Neural progenitor cell (in vitro differentiated cells): Measurements from ENCODE around the gene HCRTR1. TPM values are rescaled to one million over a fixed set of nuclear protein-coding genes. Genes with fewer than 3 reads are reported as not detected.

Source experiments
- DNase-seq: peaks from one replicate; pipeline ENCODE4 v3.0.0-alpha.2; 2016; ENCODE audit warnings: low spot score
- H2AFZ ChIP-seq: fragments of 200-600 bp; sonication (generic); replicated peaks from 2 replicates; pipeline ENCODE4 v1.6.1; 2016; ENCODE audit warnings: antibody characterized with exemption
- H3F3A ChIP-seq: fragments of 200-600 bp; sonication (generic); 2 replicates; pipeline ENCODE4 v1.6.1; 2016; ENCODE audit warnings: antibody characterized with exemption, low read depth
- H3K27ac ChIP-seq: fragments of 200-600 bp; sonication (generic); 2 replicates; pipeline ENCODE4 v1.5.1; 2016; ENCODE audit warnings: mild to moderate bottlenecking
- H3K27me3 ChIP-seq: fragments of 200-600 bp; sonication (generic); 2 replicates; pipeline ENCODE4 v1.6.1; 2016; ENCODE audit warnings: mild to moderate bottlenecking, moderate library complexity
- H3K36me3 ChIP-seq: fragments of 200-600 bp; sonication (generic); 2 replicates; pipeline ENCODE4 v1.5.1; 2016
- H3K4me1 ChIP-seq: fragments of 200-600 bp; sonication (generic); 2 replicates; pipeline ENCODE4 v1.6.1; 2016; ENCODE audit warnings: mixed run types
- H3K4me2 ChIP-seq: fragments of 200-600 bp; sonication (generic); 2 replicates; pipeline ENCODE4 v1.6.1; 2016
- H3K4me3 ChIP-seq: fragments of 200-600 bp; sonication (generic); 2 replicates; pipeline ENCODE4 v1.5.1; 2016
- H3K79me2 ChIP-seq: fragments of 200-600 bp; sonication (generic); 2 replicates; pipeline ENCODE4 v1.6.1; 2016; ENCODE audit warnings: low read depth
- H3K9ac ChIP-seq: fragments of 200-600 bp; sonication (generic); 2 replicates; pipeline ENCODE4 v1.6.1; 2016
- H3K9me3 ChIP-seq: fragments of 200-600 bp; sonication (generic); 2 replicates; pipeline ENCODE4 v1.5.1; 2016; ENCODE audit warnings: low read depth
- H4K20me1 ChIP-seq: fragments of 200-600 bp; sonication (generic); 2 replicates; pipeline ENCODE4 v1.6.1; 2016; ENCODE audit warnings: low read depth
- H3K27ac Mint-ChIP-seq: 3 replicates; pipeline ENCODE4 v1.8.0; 2021; ENCODE audit warnings: mixed read lengths
- H3K27me3 Mint-ChIP-seq: 2 replicates; pipeline ENCODE4 v1.8.0; 2022; ENCODE audit warnings: low read depth, mild to moderate bottlenecking, inconsistent platforms, moderate library complexity, mixed read lengths; ENCODE audit not compliant: insufficient read depth
- H3K36me3 Mint-ChIP-seq: 3 replicates; pipeline ENCODE4 v1.8.0; 2021; ENCODE audit warnings: mixed read lengths
- H3K4me1 Mint-ChIP-seq: 3 replicates; pipeline ENCODE4 v1.8.0; 2021; ENCODE audit warnings: mixed read lengths
- H3K4me3 Mint-ChIP-seq: 3 replicates; pipeline ENCODE4 v1.8.0; 2021; ENCODE audit warnings: mild to moderate bottlenecking, moderate library complexity, mixed read lengths
- H3K9me3 Mint-ChIP-seq: 3 replicates; pipeline ENCODE4 v1.8.0; 2020; ENCODE audit warnings: mixed read lengths
- EZH2 ChIP-seq: fragments of 200-600 bp; sonication (generic); IDR thresholded peaks from 2 replicates; pipeline ENCODE4 v1.6.1; 2017; ENCODE audit warnings: antibody characterized with exemption, mild to moderate bottlenecking, moderate library complexity
- EZH2phosphoT487 ChIP-seq: fragments of 200-600 bp; sonication (generic); IDR thresholded peaks from 2 replicates; pipeline ENCODE4 v1.6.1; 2017; ENCODE audit warnings: antibody characterized with exemption
- total RNA-seq: library from RNA; depleted of rRNA; stranded (reverse); fragments of >200 nt; gene quantifications from 2 replicates; pipeline ENCODE4 v1.2.3, GENCODE V29; 2015; ENCODE audit warnings: low replicate concordance
- TF ChIP-seq, protein P1 (sequence below): fragments of 200-600 bp; sonication (generic); IDR thresholded peaks from 2 replicates; pipeline ENCODE4 v1.5.1; 2017; ENCODE audit warnings: antibody characterized with exemption, mild to moderate bottlenecking

Gene HCRTR1
- total RNA-seq, 1 donor from 2014 or later: not detected

DNA sequence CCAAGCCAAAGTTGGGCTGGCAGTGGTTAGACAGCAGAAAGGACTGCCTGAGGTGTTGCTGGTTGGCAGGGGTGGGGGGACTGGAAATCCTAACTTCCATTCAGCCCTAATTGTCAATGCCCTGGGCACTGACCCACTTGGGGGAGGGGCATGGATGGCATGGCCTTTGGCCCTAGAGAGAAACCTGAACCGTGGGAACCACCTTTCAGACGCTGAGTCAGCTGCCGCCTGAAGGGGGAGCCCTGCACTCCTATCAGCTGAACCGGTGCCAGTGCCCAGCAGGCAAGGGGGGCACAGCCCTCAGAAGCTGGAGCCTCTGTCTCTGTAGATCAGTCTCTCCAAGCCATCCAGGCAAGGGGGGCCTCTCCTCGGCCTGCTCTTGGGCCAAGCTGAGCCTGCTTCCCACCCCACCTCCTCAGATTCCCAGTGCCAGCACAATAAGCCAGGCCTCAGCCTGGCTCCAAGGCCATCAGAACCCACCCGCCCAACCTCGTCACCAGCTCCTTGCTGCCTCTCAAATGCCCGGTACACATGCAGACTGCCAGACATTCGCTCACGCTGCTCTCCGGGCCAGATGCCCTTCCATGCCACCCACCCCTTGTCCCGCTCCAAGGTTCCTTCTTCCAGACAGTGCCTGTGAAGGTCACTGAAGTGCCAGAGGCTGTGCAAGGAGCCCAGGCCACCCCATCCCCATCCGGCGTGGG is 29.6 kb upstream of the HCRTR1 start:
- Histone ChIP-seq H4K20me1 (peaks cover 3% of the 10 kb centered on the region), H3K4me2 (no peak overlapping the region), H3K36me3 (no peaks in the 10 kb centered on the region), H3K9me3 (no peaks in the 10 kb centered on the region), H3K4me3 (no peak overlapping the region), H3K9ac (no peak overlapping the region), H3K4me1 (no peaks in the 10 kb centered on the region), H3F3A (peaks cover 4% of the 10 kb centered on the region), H3K27me3 (peaks cover 51% of the 10 kb centered on the region), H3K79me2 (no peaks in the 10 kb centered on the region), H3K27ac (no peak overlapping the region), H2AFZ (no peak overlapping the region)
- Mint-ChIP-seq H3K9me3 (no peaks in the 10 kb centered on the region), H3K27ac (no peak overlapping the region), H3K4me1 (peaks cover 3% of the 10 kb centered on the region), H3K36me3 (no peaks in the 10 kb centered on the region), H3K4me3 (peak overlapping the region; percentile 46), H3K27me3 (peaks cover 22% of the 10 kb centered on the region)
- DNase-seq: peak; percentile 85
- TF ChIP-seq EZH2: no peak
- no peak for TF ChIP-seq EZH2phosphoT487
- TF ChIP-seq, protein P1, sequence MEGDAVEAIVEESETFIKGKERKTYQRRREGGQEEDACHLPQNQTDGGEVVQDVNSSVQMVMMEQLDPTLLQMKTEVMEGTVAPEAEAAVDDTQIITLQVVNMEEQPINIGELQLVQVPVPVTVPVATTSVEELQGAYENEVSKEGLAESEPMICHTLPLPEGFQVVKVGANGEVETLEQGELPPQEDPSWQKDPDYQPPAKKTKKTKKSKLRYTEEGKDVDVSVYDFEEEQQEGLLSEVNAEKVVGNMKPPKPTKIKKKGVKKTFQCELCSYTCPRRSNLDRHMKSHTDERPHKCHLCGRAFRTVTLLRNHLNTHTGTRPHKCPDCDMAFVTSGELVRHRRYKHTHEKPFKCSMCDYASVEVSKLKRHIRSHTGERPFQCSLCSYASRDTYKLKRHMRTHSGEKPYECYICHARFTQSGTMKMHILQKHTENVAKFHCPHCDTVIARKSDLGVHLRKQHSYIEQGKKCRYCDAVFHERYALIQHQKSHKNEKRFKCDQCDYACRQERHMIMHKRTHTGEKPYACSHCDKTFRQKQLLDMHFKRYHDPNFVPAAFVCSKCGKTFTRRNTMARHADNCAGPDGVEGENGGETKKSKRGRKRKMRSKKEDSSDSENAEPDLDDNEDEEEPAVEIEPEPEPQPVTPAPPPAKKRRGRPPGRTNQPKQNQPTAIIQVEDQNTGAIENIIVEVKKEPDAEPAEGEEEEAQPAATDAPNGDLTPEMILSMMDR: peak; percentile 78

DNA sequence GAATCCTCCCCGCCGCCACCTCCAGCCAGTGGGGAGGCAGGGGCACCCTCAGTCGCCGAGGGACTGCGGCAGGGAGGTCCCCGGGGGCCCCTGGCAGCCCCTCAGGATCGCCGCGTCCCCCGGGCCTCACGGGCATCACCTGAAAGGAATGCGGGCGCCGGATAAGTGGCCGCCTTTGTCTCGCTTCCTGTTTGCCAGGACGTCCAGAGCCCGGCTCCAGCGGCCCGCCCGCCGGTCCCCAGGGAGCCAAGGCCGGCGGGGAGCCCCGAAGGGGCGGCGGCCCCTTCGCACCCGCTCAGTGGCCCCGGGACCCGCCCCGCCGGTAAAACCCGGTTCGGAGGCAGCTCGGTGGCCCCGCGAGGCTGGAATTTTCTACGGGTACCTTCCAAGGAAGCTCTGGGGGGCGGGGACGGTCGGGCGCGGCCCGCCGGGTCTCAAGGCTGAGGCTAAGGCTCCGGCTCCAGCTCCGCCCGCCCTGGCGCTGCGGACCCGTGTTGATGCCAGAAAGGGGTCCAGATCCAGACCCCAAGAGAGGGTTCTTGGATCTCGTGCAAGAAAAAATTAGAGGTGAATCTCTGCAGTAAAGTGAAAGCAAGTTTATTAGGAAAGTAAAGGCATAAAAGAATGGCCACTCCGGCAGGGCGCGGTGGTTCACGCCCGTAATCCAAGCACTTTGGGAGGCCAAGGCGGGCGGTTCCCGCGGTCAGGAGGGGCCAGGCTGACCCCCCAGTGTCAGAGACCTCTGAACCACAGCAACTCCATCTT is 28.6 kb upstream of the HCRTR1 start:
- Histone ChIP-seq H3K36me3 (no peaks in the 10 kb centered on the region), H3K27me3 (peaks cover 58% of the 10 kb centered on the region), H3K9me3 (no peaks in the 10 kb centered on the region), H2AFZ (peak overlapping the region; percentile 85), H3K27ac (no peak overlapping the region), H4K20me1 (peaks cover 3% of the 10 kb centered on the region), H3K9ac (no peak overlapping the region), H3K4me1 (no peaks in the 10 kb centered on the region), H3K79me2 (no peaks in the 10 kb centered on the region), H3K4me2 (peak overlapping the region; percentile 73), H3K4me3 (peak overlapping the region; percentile 42), H3F3A (peaks cover 4% of the 10 kb centered on the region)
- Mint-ChIP-seq H3K36me3 (no peaks in the 10 kb centered on the region), H3K4me3 (no peak overlapping the region), H3K27me3 (peaks cover 22% of the 10 kb centered on the region), H3K9me3 (no peaks in the 10 kb centered on the region), H3K4me1 (peaks cover 3% of the 10 kb centered on the region), H3K27ac (no peak overlapping the region)
- DNase-seq: peak; percentile 51
- TF ChIP-seq, protein P1: no peak
- TF ChIP-seq EZH2phosphoT487 (peak; percentile 74), EZH2 (peak; percentile 83)

DNA sequence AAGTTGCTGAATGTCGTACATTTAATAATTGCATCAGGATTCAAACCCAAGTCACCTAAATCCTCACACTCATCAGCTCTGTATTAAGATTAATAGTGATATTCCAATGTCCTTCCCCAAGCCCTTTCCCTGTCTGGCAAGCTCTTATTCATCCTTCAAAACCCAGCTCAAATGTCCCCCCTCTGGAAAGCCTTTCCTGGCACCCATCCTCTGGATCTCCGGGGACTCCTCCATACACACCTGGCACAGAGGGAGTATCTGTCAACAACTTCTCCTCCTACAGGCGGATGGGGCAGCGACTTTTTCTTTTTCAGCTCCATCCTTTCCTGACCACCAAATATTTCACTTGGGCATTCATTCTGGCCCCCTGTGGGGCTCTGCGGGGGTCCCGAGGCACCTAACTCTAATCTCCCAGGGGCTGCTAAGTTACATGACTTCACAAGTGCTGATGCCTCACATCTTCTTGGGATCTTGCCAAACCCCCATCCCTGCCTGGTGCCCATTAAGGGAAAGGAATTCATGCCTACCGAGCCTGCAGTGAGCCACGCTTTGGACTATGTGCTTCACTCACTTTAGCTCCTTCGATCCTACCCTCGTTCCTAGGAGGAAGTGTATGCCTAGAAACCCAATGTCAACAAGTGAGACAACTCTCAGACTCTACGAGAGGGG is 25.9 kb upstream of the HCRTR1 start:
- Mint-ChIP-seq H3K36me3 (no peaks in the 10 kb centered on the region), H3K4me3 (no peak overlapping the region), H3K27ac (no peak overlapping the region), H3K27me3 (peaks cover 25% of the 10 kb centered on the region), H3K9me3 (no peaks in the 10 kb centered on the region), H3K4me1 (peaks cover 8% of the 10 kb centered on the region)
- H3K4me3 ChIP-seq: no peak overlapping the region
- H4K20me1 ChIP-seq: peaks cover 3% of the 10 kb centered on the region
- no peak for DNase-seq
- H3K79me2 ChIP-seq: no peaks in the 10 kb centered on the region
- TF ChIP-seq EZH2phosphoT487: no peak
- TF ChIP-seq EZH2: no peak
- TF ChIP-seq, protein P1: no peak
- H2AFZ ChIP-seq: no peak overlapping the region
- H3K9ac ChIP-seq: no peak overlapping the region
- H3K4me1 ChIP-seq: no peaks in the 10 kb centered on the region
- H3K27ac ChIP-seq: no peak overlapping the region
- no peaks in the 10 kb centered on the region for H3K36me3 ChIP-seq
- no peaks in the 10 kb centered on the region for H3K9me3 ChIP-seq
- peaks cover 58% of the 10 kb centered on the region for H3K27me3 ChIP-seq
- H3K4me2 ChIP-seq: no peak overlapping the region
- peaks cover 4% of the 10 kb centered on the region for H3F3A ChIP-seq
